ES-I3 (cell line): Measurements from ENCODE around the gene OR6B3.
"Not testable (repeated sequence)": the region's sequence is repeated elsewhere in the genome, so short reads cannot be mapped to it uniquely, and the experiment has no call there.

ENCODE experiments used
- H3K36me3 ChIP-seq: 2 replicates; pipeline ENCODE4 v1.6.1; 2013; ENCODE audit warnings: mild to moderate bottlenecking, low read length, control low read depth, moderate library complexity; ENCODE audit not compliant: insufficient read depth
- H3K4me1 ChIP-seq: 2 replicates; pipeline ENCODE4 v1.6.1; 2013; ENCODE audit warnings: mild to moderate bottlenecking, control low read depth, low read length; ENCODE audit not compliant: insufficient read depth
- H3K9ac ChIP-seq: 2 replicates; pipeline ENCODE4 v1.6.1; 2013; ENCODE audit warnings: low read depth, mild to moderate bottlenecking, low read length, moderate library complexity
- H3K9me3 ChIP-seq: 2 replicates; pipeline ENCODE4 v1.6.1; 2013; ENCODE audit warnings: mild to moderate bottlenecking, low read length, moderate library complexity; ENCODE audit not compliant: control insufficient read depth, insufficient read depth

OR6B3 gene

GRCh38 chr2:240060977-240061591, 7.8 kb upstream of the OR6B3 start:
- no peak overlapping the region for H3K9ac ChIP-seq
- H3K36me3 ChIP-seq, result no peaks in the 10 kb centered on the region
- no peaks in the 10 kb centered on the region for H3K9me3 ChIP-seq
- H3K4me1 ChIP-seq, result peaks cover 4% of the 10 kb centered on the region; the same call in 1 of the 2 replicates

GRCh38 chr2:240056678-240057077, 3.4 kb upstream of the OR6B3 start:
- Histone ChIP-seq H3K9ac (no peak overlapping the region), H3K4me1 (no peaks in the 10 kb centered on the region), H3K9me3 (no peaks in the 10 kb centered on the region), H3K36me3 (no peaks in the 10 kb centered on the region)

GRCh38 chr2:240055177-240055917, 2.0 kb upstream of the OR6B3 start:
- no peaks in the 10 kb centered on the region for H3K36me3 ChIP-seq
- H3K9ac ChIP-seq, result no peak overlapping the region
- no peaks in the 10 kb centered on the region for H3K4me1 ChIP-seq

GRCh38 chr2:240052524-240052923, 797 bp downstream of the OR6B3 start:
- no peak overlapping the region for H3K9ac ChIP-seq
- H3K9me3 ChIP-seq, result no peaks in the 10 kb centered on the region
- no peaks in the 10 kb centered on the region for H3K4me1 ChIP-seq
- H3K36me3 ChIP-seq, result no peaks in the 10 kb centered on the region

More at GRCh38 chr2:240055177-240055917, 2.0 kb upstream of the OR6B3 start:
- H3K9me3 ChIP-seq, result no peaks in the 10 kb centered on the region

- no peak overlapping the region for H3K9ac ChIP-seq
These were observed 1.6 kb downstream of the OR6B3 start for GRCh38 chr2:240051697-240052096.

GRCh38 chr2:240050278-240050677, 3.0 kb downstream of the OR6B3 start:
- Histone ChIP-seq H3K36me3 (no peaks in the 10 kb centered on the region), H3K9me3 (no peaks in the 10 kb centered on the region), H3K4me1 (no peaks in the 10 kb centered on the region), H3K9ac (no peak overlapping the region)

More at GRCh38 chr2:240051697-240052096, 1.6 kb downstream of the OR6B3 start:
- no peaks in the 10 kb centered on the region for H3K36me3 ChIP-seq
- no peaks in the 10 kb centered on the region for H3K4me1 ChIP-seq
- H3K9me3 ChIP-seq, result no peaks in the 10 kb centered on the region

- Histone ChIP-seq H3K4me1 (no peaks in the 10 kb centered on the region), H3K9me3 (no peaks in the 10 kb centered on the region), H3K36me3 (no peaks in the 10 kb centered on the region), H3K9ac (no peak overlapping the region)
These were observed 5.1 kb downstream of the OR6B3 start for GRCh38 chr2:240048237-240048636.

GRCh38 chr2:240045098-240045497, 8.2 kb downstream of the OR6B3 start:
- H3K4me1 ChIP-seq, result no peaks in the 10 kb centered on the region
- no peaks in the 10 kb centered on the region for H3K36me3 ChIP-seq
- H3K9ac ChIP-seq, result no peak overlapping the region
- H3K9me3 ChIP-seq, result no peaks in the 10 kb centered on the region

- not testable (repeated sequence) for H3K36me3 ChIP-seq, H3K9me3 ChIP-seq, H3K4me1 ChIP-seq, H3K9ac ChIP-seq
These were observed 9.2 kb downstream of the OR6B3 start for GRCh38 chr2:240044096-240044495.

GRCh38 chr2:240043279-240043989, 9.9 kb downstream of the OR6B3 start:
- H3K36me3 ChIP-seq, result no peaks in the 10 kb centered on the region
- no peak overlapping the region for H3K9ac ChIP-seq
- no peaks in the 10 kb centered on the region for H3K4me1 ChIP-seq
- H3K9me3 ChIP-seq, result no peaks in the 10 kb centered on the region

- no peaks in the 10 kb centered on the region for H3K36me3 ChIP-seq
- H3K9ac ChIP-seq, result no peak overlapping the region
- no peaks in the 10 kb centered on the region for H3K4me1 ChIP-seq
- H3K9me3 ChIP-seq, result no peaks in the 10 kb centered on the region
These were observed 10.6 kb downstream of the OR6B3 start for GRCh38 chr2:240042740-240043139.

- H3K9me3 ChIP-seq, result no peaks in the 10 kb centered on the region
- H3K9ac ChIP-seq, result no peak overlapping the region
These were observed 12.0 kb downstream of the OR6B3 start for GRCh38 chr2:240041363-240041762.

GRCh38 chr2:240037358-240037757, 16.0 kb downstream of the OR6B3 start:
- Histone ChIP-seq H3K9me3 (no peaks in the 10 kb centered on the region), H3K4me1 (no peaks in the 10 kb centered on the region), H3K9ac (no peak overlapping the region), H3K36me3 (no peaks in the 10 kb centered on the region)

More at GRCh38 chr2:240041363-240041762, 12.0 kb downstream of the OR6B3 start:
- Histone ChIP-seq H3K36me3 (no peaks in the 10 kb centered on the region), H3K4me1 (no peaks in the 10 kb centered on the region)

GRCh38 chr2:240033330-240033678, 20.0 kb downstream of the OR6B3 start:
- Histone ChIP-seq H3K4me1 (no peaks in the 10 kb centered on the region), H3K9ac (no peak overlapping the region), H3K9me3 (no peaks in the 10 kb centered on the region), H3K36me3 (no peaks in the 10 kb centered on the region)
